Liver (tissue), 9 donors: ENCODE data around the gene MAVS. TPM values are rescaled to one million over a fixed set of nuclear protein-coding genes. Genes with fewer than 3 reads are reported as not detected.

Experiments used
- DNase-seq: peaks from one replicate; pipeline ENCODE4 v3.0.0-alpha.2; 2017; ENCODE audit warnings: low spot score
- H3K27ac ChIP-seq, 2 donors: one replicate each; pipeline ENCODE4 v1.7.0; 2013; ENCODE audit warnings: inconsistent platforms in 2 of 2, low read length in 2 of 2, control low read depth in 1 of 2, low read depth in 1 of 2, mild to moderate bottlenecking in 1 of 2
- H3K27me3 ChIP-seq, 4 donors: one replicate each; pipeline versions ENCODE4 v1.6.1 to v1.7.0; 2013; ENCODE audit warnings: low read length in 3 of 4, inconsistent platforms in 1 of 4, mild to moderate bottlenecking in 1 of 4, moderate library complexity in 1 of 4; ENCODE audit not compliant: control insufficient read depth in 4 of 4, insufficient read depth in 4 of 4
- H3K36me3 ChIP-seq, 4 donors: one replicate each; pipeline versions ENCODE4 v1.6.1 to v1.7.0; 2013; ENCODE audit warnings: low read length in 3 of 4, mild to moderate bottlenecking in 3 of 4, low read depth in 1 of 4, moderate library complexity in 1 of 4; ENCODE audit not compliant: control insufficient read depth in 4 of 4, insufficient read depth in 3 of 4
- H3K4me1 ChIP-seq, 4 donors: one replicate each; pipeline versions ENCODE4 v1.6.1 to v1.7.0; 2013; ENCODE audit warnings: low read length in 3 of 4, mild to moderate bottlenecking in 3 of 4, moderate library complexity in 1 of 4; ENCODE audit not compliant: control insufficient read depth in 4 of 4, insufficient read depth in 4 of 4
- H3K4me3 ChIP-seq, 3 donors: one replicate each; pipeline versions ENCODE4 v1.6.1 to v1.7.0; 2013; ENCODE audit warnings: low read length in 3 of 3, control low read depth in 1 of 3, low read depth in 1 of 3, mild to moderate bottlenecking in 1 of 3
- H3K9ac ChIP-seq, 2 donors: one replicate each; pipeline ENCODE4 v1.7.0; 2013; ENCODE audit warnings: low read length in 2 of 2, mild to moderate bottlenecking in 2 of 2, moderate library complexity in 2 of 2, control low read depth in 1 of 2, low read depth in 1 of 2
- H3K9me3 ChIP-seq, 4 donors: one replicate each; pipeline versions ENCODE4 v1.6.1 to v1.7.0; 2013; ENCODE audit warnings: low read length in 3 of 4; ENCODE audit not compliant: control insufficient read depth in 4 of 4
- EGR1 ChIP-seq, 2 donors: IDR thresholded peaks; 2 replicates each; pipeline ENCODE4 v1.6.1; 2016 to 2018; ENCODE audit warnings: antibody characterized with exemption in 2 of 2, low read depth in 2 of 2
- FOXA1 ChIP-seq: IDR thresholded peaks from 2 replicates; pipeline ENCODE4 v1.6.1; 2016; ENCODE audit warnings: antibody characterized with exemption
- FOXA2 ChIP-seq: IDR thresholded peaks from 2 replicates; pipeline ENCODE4 v1.6.1; 2016; ENCODE audit warnings: antibody characterized with exemption
- GABPA ChIP-seq, 2 donors: IDR thresholded peaks in 1 of 2; conservative IDR thresholded peaks in 1 of 2; 2 replicates each; pipeline ENCODE4 v1.6.1; 2016; ENCODE audit warnings: antibody characterized with exemption in 2 of 2, mild to moderate bottlenecking in 1 of 2, moderate library complexity in 1 of 2
- HNF4A ChIP-seq, 2 donors: conservative IDR thresholded peaks; 2 replicates each; pipeline ENCODE4 v1.6.1; 2016; ENCODE audit warnings: antibody characterized with exemption in 2 of 2, mild to moderate bottlenecking in 2 of 2
- HNF4G ChIP-seq: IDR thresholded peaks from 2 replicates; pipeline ENCODE4 v1.6.1; 2016; ENCODE audit warnings: antibody characterized with exemption
- NR2F2 ChIP-seq: IDR thresholded peaks from 2 replicates; pipeline ENCODE4 v1.6.1; 2016; ENCODE audit warnings: antibody characterized with exemption
- RAD21 ChIP-seq, 2 donors: IDR thresholded peaks; 2 replicates each; pipeline ENCODE4 v1.6.1; 2016; ENCODE audit warnings: antibody characterized with exemption in 2 of 2, mild to moderate bottlenecking in 2 of 2
- SP1 ChIP-seq: IDR thresholded peaks from 2 replicates; pipeline ENCODE4 v1.6.1; 2018; ENCODE audit warnings: antibody characterized with exemption, mild to moderate bottlenecking
- YY1 ChIP-seq: IDR thresholded peaks from 2 replicates; pipeline ENCODE4 v1.6.1; 2016; ENCODE audit warnings: antibody characterized with exemption, mild to moderate bottlenecking
- WGBS: extraction: QIAGEN DNeasy Blood & Tissue Kit; methylation state at CpG from one replicate; pipeline ENCODE4 v1.1.7; 2013; 5-methylcytosine and 5-hydroxymethylcytosine counted together
- polyA plus RNA-seq, 2 donors: library from polyadenylated mRNA; stranded (reverse) in 1 of 2; unstranded in 1 of 2; fragments of 200-250 nt in 1 of 2; fragments of >200 nt in 1 of 2; fragmentation: Nextera tagmentation in 1 of 2; extraction: Ambion mirVana in 1 of 2; gene quantifications; one replicate each; pipeline versions ENCODE4 v1.2.1 to v1.2.3, GENCODE V29; 2013 to 2015
- total RNA-seq, 2 donors: library from RNA; depleted of rRNA; stranded (reverse); fragments of >200 nt; gene quantifications; one replicate each; pipeline ENCODE4 v1.2.3, GENCODE V29; 2014
- TF ChIP-seq, protein P1 (sequence below): IDR thresholded peaks from 2 replicates; pipeline ENCODE4 v1.6.1; 2016; ENCODE audit warnings: antibody characterized with exemption, mild to moderate bottlenecking
- TF ChIP-seq, protein P2 (sequence below): fragments of 150-350 bp; IDR thresholded peaks from 2 replicates; pipeline ENCODE4 v1.5.1; 2017; ENCODE audit warnings: improper control_type of control experiment, low read depth, low read length; ENCODE audit not compliant: missing input control
- TF ChIP-seq, protein P3 (sequence below): IDR thresholded peaks from 2 replicates; pipeline ENCODE4 v1.6.1; 2016; ENCODE audit warnings: antibody characterized with exemption
- TF ChIP-seq, protein P4 (sequence below): IDR thresholded peaks from 2 replicates; pipeline ENCODE4 v1.6.1; 2016; ENCODE audit warnings: antibody characterized with exemption
- donor health status: healthy.
- donor health status: healthy.
- donor health status: healthy.
- donor health status: healthy.
- donor health status: healthy.

MAVS gene
- total and polyA plus RNA-seq, 4 donors = 4.7 to 20.9 (median 11.9) TPM

DNA sequence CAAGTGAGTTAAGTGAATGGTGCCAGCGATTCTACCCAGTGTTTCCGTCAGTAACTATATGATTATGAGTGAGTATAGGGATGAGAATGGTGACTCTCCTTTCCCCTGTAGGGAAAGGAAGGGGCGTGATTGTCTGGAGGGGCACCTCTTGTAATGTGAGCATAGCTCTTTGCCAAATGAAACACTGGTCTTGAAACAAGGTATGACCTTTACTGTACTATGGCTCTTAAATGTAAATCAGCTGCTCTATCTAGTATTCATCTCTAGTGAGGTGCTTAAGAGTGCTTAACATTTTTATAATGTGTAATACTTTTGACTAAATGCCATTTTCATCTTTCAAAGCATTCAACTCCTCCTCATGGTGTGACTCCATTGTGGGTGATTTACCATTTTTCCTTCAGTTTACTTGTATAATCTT, 53.6 kb downstream of the MAVS start:
- peak overlapping the region in 1 of 2 donors; percentile 7 for H3K27ac ChIP-seq
- TF ChIP-seq, protein P1, sequence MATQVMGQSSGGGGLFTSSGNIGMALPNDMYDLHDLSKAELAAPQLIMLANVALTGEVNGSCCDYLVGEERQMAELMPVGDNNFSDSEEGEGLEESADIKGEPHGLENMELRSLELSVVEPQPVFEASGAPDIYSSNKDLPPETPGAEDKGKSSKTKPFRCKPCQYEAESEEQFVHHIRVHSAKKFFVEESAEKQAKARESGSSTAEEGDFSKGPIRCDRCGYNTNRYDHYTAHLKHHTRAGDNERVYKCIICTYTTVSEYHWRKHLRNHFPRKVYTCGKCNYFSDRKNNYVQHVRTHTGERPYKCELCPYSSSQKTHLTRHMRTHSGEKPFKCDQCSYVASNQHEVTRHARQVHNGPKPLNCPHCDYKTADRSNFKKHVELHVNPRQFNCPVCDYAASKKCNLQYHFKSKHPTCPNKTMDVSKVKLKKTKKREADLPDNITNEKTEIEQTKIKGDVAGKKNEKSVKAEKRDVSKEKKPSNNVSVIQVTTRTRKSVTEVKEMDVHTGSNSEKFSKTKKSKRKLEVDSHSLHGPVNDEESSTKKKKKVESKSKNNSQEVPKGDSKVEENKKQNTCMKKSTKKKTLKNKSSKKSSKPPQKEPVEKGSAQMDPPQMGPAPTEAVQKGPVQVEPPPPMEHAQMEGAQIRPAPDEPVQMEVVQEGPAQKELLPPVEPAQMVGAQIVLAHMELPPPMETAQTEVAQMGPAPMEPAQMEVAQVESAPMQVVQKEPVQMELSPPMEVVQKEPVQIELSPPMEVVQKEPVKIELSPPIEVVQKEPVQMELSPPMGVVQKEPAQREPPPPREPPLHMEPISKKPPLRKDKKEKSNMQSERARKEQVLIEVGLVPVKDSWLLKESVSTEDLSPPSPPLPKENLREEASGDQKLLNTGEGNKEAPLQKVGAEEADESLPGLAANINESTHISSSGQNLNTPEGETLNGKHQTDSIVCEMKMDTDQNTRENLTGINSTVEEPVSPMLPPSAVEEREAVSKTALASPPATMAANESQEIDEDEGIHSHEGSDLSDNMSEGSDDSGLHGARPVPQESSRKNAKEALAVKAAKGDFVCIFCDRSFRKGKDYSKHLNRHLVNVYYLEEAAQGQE = no peak
- TF ChIP-seq RAD21 (IDR thresholded peaks at IDR 0.05) (no peak), YY1 (no peak), FOXA2 (no peak)
- no peaks in the 10 kb centered on the region for H3K36me3 ChIP-seq
- no peak overlapping the region for H3K4me3 ChIP-seq
- DNase-seq = no peak
- peaks cover 7 to 25% (median 17%) of the 10 kb centered on the region in 4 donors for H3K4me1 ChIP-seq
- 84% methylated on average over 3 of the region's 3 CpGs for WGBS
- no peak overlapping the region for H3K9ac ChIP-seq
- H3K9me3 ChIP-seq = no peaks in the 10 kb centered on the region
- H3K27me3 ChIP-seq = no peaks in the 10 kb centered on the region

DNA sequence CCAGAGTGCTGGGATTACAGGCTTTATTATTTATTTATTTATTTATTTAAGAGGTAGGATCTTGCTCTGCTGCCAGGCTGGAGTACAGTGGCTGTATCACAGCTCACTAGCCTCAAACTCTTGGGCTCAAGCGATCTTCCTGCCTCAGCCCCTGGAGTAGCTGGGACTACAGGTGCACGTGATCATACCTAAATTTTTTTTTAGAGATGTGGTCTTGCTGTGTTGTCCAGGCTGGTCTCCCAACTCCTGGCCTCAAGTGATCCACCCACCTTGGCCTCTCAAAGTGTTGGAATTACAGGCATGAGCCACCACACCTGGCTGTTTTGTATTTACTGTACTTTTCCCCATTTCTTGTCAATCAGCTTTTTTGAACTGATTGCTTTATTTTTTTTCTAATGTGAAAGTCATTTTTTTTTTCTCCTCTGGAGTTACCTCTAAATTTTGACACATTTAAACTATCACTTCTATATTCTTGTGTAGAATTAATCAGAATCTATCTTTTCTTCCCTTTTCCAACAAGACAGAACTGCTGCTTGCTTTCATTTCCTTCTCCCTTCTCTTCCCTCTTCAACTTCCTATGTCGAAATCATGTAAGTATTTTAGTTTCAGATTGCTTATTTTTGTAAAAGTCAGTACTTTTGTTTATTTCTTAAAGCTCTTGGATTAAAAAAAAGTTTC, 54.5 kb downstream of the MAVS start:
- Histone ChIP-seq H3K27me3 (no peaks in the 10 kb centered on the region), H3K9ac (no peak overlapping the region), H3K27ac (peak overlapping the region; percentile 8 to 37), H3K4me3 (no peak overlapping the region), H3K9me3 (no peaks in the 10 kb centered on the region), H3K4me1 (peaks cover 7 to 23% (median 16%) of the 10 kb centered on the region in 4 donors), H3K36me3 (no peaks in the 10 kb centered on the region)
- WGBS = 75% methylated on average over 3 of the region's 3 CpGs
- TF ChIP-seq HNF4A (conservative IDR thresholded peaks at IDR 0.05) = no peak
- no peak for TF ChIP-seq HNF4G
- no peak for TF ChIP-seq GABPA (IDR thresholded peaks at IDR 0.05 in 1 of 2, conservative IDR thresholded peaks at IDR 0.05 in 1 of 2)
- no peak for TF ChIP-seq SP1
- TF ChIP-seq EGR1 (IDR thresholded peaks at IDR 0.05; ENCODE audit: low read depth in 2 of 2) = no peak
- no peak for TF ChIP-seq FOXA2
- DNase-seq = no peak

DNA sequence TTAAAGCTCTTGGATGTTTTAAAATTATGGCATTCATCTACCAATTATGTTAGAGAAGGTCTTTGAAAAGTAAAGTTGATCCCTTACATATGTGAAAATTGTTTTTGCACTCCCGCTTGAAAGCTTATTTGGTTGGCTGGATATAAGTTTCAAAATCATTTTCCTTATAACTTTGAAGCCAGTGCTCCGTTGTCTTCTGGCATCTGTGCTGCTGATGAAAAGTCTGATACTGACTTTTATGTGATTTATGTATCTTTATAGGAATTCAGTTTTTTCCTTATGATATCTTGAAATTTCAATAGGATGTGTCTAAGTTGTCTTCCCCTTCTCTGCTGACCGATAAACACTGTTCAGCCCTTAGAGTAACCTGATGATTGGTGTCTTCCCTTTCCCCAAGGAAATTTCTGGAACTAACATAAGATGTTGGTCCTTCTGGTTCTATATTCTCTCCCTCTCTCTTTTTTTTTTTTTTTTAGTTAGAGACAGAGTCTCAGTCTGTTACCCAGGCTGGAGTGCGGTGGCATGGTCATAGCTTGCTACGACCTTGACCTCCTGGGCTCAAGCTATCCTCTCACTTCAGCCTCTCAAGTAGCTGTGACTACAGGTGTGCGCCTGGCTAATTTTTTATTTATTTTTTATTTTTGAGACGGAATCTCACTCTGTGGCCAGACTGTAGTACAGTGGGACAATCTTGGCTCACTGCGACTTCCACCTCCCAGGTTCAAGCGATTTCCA, 55.2 kb downstream of the MAVS start:
- H3K9me3 ChIP-seq = no peaks in the 10 kb centered on the region
- H3K4me1 ChIP-seq = peaks cover 7 to 23% (median 14%) of the 10 kb centered on the region in 4 donors
- peak overlapping the region; percentile 8 to 37 for H3K27ac ChIP-seq
- no peaks in the 10 kb centered on the region for H3K27me3 ChIP-seq
- no peak overlapping the region for H3K9ac ChIP-seq
- no peak for DNase-seq
- H3K4me3 ChIP-seq = no peak overlapping the region
- 81% methylated on average over 9 of the region's 9 CpGs for WGBS
- no peaks in the 10 kb centered on the region for H3K36me3 ChIP-seq
- TF ChIP-seq HNF4A (conservative IDR thresholded peaks at IDR 0.05) = no peak
- TF ChIP-seq, protein P2, sequence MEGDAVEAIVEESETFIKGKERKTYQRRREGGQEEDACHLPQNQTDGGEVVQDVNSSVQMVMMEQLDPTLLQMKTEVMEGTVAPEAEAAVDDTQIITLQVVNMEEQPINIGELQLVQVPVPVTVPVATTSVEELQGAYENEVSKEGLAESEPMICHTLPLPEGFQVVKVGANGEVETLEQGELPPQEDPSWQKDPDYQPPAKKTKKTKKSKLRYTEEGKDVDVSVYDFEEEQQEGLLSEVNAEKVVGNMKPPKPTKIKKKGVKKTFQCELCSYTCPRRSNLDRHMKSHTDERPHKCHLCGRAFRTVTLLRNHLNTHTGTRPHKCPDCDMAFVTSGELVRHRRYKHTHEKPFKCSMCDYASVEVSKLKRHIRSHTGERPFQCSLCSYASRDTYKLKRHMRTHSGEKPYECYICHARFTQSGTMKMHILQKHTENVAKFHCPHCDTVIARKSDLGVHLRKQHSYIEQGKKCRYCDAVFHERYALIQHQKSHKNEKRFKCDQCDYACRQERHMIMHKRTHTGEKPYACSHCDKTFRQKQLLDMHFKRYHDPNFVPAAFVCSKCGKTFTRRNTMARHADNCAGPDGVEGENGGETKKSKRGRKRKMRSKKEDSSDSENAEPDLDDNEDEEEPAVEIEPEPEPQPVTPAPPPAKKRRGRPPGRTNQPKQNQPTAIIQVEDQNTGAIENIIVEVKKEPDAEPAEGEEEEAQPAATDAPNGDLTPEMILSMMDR = no peak
- no peak for TF ChIP-seq NR2F2
- TF ChIP-seq YY1 = no peak
- no peak for TF ChIP-seq EGR1 (IDR thresholded peaks at IDR 0.05; ENCODE audit: low read depth in 2 of 2)
- TF ChIP-seq FOXA1 = no peak
- TF ChIP-seq, protein P3, sequence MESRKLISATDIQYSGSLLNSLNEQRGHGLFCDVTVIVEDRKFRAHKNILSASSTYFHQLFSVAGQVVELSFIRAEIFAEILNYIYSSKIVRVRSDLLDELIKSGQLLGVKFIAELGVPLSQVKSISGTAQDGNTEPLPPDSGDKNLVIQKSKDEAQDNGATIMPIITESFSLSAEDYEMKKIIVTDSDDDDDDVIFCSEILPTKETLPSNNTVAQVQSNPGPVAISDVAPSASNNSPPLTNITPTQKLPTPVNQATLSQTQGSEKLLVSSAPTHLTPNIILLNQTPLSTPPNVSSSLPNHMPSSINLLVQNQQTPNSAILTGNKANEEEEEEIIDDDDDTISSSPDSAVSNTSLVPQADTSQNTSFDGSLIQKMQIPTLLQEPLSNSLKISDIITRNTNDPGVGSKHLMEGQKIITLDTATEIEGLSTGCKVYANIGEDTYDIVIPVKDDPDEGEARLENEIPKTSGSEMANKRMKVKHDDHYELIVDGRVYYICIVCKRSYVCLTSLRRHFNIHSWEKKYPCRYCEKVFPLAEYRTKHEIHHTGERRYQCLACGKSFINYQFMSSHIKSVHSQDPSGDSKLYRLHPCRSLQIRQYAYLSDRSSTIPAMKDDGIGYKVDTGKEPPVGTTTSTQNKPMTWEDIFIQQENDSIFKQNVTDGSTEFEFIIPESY = no peak
- TF ChIP-seq, protein P1 = no peak
- no peak for TF ChIP-seq GABPA (IDR thresholded peaks at IDR 0.05 in 1 of 2, conservative IDR thresholded peaks at IDR 0.05 in 1 of 2)
- no peak for TF ChIP-seq SP1
- TF ChIP-seq, protein P4, sequence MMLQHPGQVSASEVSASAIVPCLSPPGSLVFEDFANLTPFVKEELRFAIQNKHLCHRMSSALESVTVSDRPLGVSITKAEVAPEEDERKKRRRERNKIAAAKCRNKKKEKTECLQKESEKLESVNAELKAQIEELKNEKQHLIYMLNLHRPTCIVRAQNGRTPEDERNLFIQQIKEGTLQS = no peak
